Endometrial microvascular endothelial cells (primary cell): Measurements from ENCODE around the gene TAGLN2. TPM values are rescaled to one million over a fixed set of nuclear protein-coding genes. Genes with fewer than 3 reads are reported as not detected.

Source experiments
- in situ Hi-C: cut with HindIII; loops from 2 replicates; pipeline ENCODE4 v1.10.0; 2017; ENCODE audit warnings: low sequenced_read_pairs, low pct_unique_long_range_greater_than_20kb; ENCODE audit errors: inconsistent ontology term
- total RNA-seq: library from RNA; depleted of rRNA; stranded (reverse); fragments of >200 nt; gene quantifications from one replicate; pipeline ENCODE4 v1.2.3, GENCODE V29; 2015; ENCODE audit errors: inconsistent ontology term

Gene TAGLN2
- total RNA-seq, 1 donor from 2014 or later, result 1,070 TPM

DNA sequence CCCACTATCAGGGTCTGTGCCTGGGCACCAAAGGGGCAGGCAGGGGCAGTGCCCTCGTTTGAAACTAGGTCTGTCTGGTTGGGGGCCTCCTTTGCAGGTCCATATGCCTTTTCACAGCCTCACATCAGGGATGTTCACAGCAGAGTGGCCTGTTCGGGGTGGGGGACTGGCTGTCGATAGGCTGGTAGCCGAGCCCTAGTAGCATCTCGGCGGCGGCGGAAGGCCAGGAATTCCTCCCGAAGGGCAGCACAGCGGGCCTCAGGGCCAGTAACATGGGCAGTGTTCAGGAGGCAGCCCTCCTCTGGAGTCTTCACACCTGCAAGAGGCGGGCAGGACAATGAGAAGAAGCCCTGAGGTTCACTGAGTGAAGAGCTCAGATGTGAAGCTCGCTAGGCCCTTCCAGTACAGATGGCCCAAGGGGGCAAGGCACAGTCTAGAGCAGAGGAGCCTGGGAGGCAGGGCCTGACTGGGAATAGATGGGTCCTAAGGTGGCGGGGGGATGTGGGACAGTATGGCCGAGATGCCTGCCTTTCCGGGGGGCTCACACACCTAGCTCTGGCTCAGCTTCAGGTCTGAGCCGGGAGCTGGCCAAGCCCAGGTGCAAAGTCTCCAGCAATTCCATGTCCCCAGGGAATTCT, 2.0 kb upstream of the TAGLN2 start:
- in situ Hi-C loops, result no loop called here

- in situ Hi-C loops, result no loop called here
Measured at GRCh38 chr1:159925719-159926078, 392 bp upstream of the TAGLN2 start.

GRCh38 chr1:159924025-159924790, 1.1 kb downstream of the TAGLN2 start:
- in situ Hi-C loops, result no loop called here

- in situ Hi-C loops, result no loop called here
Measured at GRCh38 chr1:159923203-159924024, 1.9 kb downstream of the TAGLN2 start.

- in situ Hi-C loops, result no loop called here
Measured at GRCh38 chr1:159922511-159923202, 2.6 kb downstream of the TAGLN2 start.

DNA sequence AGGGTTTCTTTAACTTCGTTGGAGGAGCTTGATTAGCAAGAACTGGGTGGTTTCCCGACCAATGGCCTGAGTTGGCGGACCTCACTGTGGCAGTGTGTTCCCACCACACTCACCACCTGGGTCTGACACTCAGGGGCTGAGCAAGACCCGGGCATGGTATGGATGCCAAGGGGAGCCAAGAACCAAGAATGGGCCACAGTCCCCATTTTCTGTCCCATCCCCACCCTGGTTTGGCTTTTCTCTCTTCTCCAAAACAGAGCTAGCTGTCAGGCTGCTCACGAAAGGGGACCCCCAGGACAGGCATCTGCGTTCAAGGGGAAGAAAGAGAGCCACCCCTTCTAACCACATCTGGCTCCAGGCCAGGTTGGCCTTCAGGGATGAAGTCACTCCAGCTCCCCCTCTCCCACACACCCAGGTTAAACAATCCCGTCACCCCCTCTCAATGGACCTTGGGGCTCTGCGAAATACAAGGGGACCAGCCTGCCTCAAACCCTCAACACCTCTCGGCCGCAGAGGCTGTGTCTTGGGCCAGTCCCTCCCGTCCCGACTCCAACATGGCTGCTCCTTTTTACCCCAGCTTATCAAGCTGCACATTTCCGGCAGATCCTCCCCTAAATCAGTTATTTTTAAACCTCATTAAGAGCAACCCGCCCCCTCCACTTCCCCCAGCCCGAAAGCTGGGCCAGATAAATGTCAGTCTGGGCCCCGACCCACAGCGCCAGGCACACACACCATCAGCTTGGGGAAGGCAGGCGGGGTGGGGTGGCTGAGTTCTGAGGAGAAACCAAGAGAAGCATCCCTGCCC, 3.4 kb downstream of the TAGLN2 start:
- in situ Hi-C loops, result no loop called here

- in situ Hi-C loops, result no loop called here
Measured at GRCh38 chr1:159921251-159921650, 4.1 kb downstream of the TAGLN2 start.

GRCh38 chr1:159920651-159921050, 4.7 kb downstream of the TAGLN2 start:
- in situ Hi-C loops, result no loop called here

DNA sequence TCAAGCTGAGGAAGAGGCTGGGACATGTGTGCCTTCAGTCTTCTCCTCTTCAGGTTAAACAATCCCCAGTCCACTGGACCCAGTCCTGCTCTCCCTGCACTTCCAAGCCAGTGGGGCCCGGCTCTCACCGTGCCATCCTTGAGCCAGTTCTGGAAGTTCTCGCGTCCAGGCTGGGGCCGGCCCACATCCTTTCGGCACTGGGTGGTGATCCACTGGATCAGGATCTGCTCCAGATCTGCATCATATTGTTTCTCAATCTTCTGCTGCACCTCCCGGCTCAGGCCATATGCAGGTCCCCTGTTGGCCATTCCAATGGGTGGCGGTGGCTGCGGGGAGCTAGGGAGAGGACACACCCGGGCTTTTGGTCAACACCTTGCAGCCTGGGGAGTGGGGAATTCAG, 5.1 kb downstream of the TAGLN2 start:
- in situ Hi-C loops, result no loop called here

- in situ Hi-C loops, result no loop called here
Measured at GRCh38 chr1:159919236-159919865, 6.0 kb downstream of the TAGLN2 start.

DNA sequence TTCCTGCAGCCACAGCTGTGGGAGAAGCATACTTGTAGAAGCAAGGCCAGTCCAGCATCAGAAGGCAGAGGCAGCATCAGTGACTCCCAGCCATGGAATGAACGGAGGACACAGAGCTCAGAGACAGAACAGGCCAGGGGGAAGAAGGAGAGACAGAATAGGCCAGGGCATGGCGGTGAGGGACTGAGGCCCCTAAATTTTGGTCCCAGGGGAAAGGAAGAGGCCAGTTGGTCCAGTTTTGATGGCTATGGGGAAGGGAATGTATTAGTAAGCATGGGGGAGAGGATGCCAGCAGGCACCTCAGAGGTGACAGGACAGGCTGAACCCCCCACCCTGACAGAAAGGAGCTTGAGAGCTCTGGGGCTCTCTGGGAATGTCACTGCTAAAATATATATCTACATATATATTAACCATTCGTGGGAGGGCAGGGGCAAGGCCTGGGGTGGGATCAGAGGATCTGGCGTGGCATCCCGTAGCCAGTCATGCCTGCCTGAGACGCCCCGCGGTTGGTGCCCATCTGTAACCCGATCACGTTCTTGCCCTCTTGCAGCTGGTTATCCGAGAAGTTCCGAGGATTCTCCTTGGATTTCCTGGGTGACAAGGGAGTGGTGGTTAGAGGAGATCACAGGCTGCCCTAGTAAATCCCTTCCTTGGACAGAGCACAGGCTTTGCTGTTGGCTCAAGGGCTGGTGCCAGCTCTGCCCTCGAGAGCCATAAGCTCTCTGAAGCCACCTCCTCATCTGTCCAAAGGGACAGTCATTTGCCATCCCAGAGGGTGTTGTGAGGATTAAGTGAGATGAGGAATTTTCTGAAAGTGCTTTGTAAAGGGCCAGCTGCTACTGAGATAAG, 6.7 kb downstream of the TAGLN2 start:
- in situ Hi-C loops, result no loop called here

GRCh38 chr1:159917533-159918351, 7.6 kb downstream of the TAGLN2 start:
- in situ Hi-C loops, result no loop called here

- in situ Hi-C loops, result no loop called here
Measured at GRCh38 chr1:159916242-159917051, 8.9 kb downstream of the TAGLN2 start.

- in situ Hi-C loops, result no loop called here
Measured at GRCh38 chr1:159915571-159916241, 9.6 kb downstream of the TAGLN2 start.
